ENCODE results near the gene FRMD7. TPM values are rescaled to one million over a fixed set of nuclear protein-coding genes. Genes with fewer than 3 reads are reported as not detected.

The FRMD7 gene
- total and polyA plus RNA-seq, 2 experiments from 2014 or later: not detected

- no peak for TF ChIP-seq CTCF (IDR thresholded peaks at IDR 0.05; ENCODE audit: low read depth, low read length)
- no peak for DNase-seq (ENCODE audit: low read depth in 1 of 2, low spot score in 1 of 2)
- H3K27ac ChIP-seq: no peak overlapping the region
- no peak overlapping the region for H3K4me3 ChIP-seq
- H3K27me3 ChIP-seq: no peaks in the 10 kb centered on the region
- no peaks in the 10 kb centered on the region for H3K9me3 ChIP-seq (ENCODE audit: low read depth)
- H3K4me1 ChIP-seq (ENCODE audit: low read depth): no peaks in the 10 kb centered on the region
- no peaks in the 10 kb centered on the region for H3K36me3 ChIP-seq
Measured at GRCh38 chrX:132120913-132121312, 6.9 kb downstream of the FRMD7 start.

DNA sequence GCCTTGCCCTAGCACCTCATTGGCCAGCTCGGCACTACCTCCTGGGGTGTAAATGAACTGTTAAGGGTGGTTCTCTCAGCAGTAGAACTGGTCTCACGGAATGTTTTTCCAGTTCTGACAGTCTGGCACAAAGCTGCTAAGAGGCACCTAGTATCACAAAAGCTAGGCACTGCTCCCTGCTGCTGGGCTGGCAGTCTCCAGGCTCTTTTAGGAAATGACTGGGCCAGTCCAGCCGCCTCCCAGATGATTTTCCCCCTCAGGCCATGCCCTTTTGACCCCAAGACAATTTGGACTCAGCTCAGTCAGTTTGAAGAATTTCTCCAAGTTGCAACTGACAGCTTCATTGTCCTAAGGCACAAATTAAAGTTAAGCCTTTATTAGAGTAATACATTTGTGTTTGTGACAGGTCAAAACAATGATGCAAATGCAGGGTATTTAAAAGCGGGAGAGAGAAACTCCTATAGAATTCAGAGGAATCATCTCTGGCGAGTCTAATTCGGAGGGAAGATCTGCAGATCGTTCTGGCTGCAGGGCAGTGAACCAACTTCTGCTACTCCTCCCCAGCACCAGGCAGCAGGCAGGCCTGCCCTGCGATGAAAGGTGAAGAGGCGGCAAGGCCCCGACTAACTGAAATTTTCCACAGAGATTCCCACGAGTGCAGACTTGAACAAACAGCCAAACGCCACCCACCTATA lies 7.9 kb downstream of the FRMD7 start:
- DNase-seq (ENCODE audit: low read depth in 1 of 2, low spot score in 1 of 2): no peak

GRCh38 chrX:132119283-132119682 lies 8.5 kb downstream of the FRMD7 start:
- Histone ChIP-seq H3K4me1 (ENCODE audit: low read depth) (peaks cover 5% of the 10 kb centered on the region), H3K4me3 (no peak overlapping the region), H3K27ac (no peak overlapping the region), H3K9me3 (ENCODE audit: low read depth) (no peaks in the 10 kb centered on the region), H3K27me3 (no peaks in the 10 kb centered on the region), H3K36me3 (no peaks in the 10 kb centered on the region)
- no peak for TF ChIP-seq CTCF (IDR thresholded peaks at IDR 0.05; ENCODE audit: low read depth, low read length)
- DNase-seq (ENCODE audit: low read depth in 1 of 2, low spot score in 1 of 2): peak in 1 of 2 donors; percentile 27

More for the DNA sequence above, 7.9 kb downstream of the FRMD7 start:
- no peak for TF ChIP-seq CTCF (IDR thresholded peaks at IDR 0.05; ENCODE audit: low read depth, low read length)
- H3K27me3 ChIP-seq: no peaks in the 10 kb centered on the region
- no peaks in the 10 kb centered on the region for H3K36me3 ChIP-seq
- H3K27ac ChIP-seq: no peak overlapping the region
- H3K4me1 ChIP-seq (ENCODE audit: low read depth): peaks cover 4% of the 10 kb centered on the region
- no peak overlapping the region for H3K4me3 ChIP-seq
- no peaks in the 10 kb centered on the region for H3K9me3 ChIP-seq (ENCODE audit: low read depth)

GRCh38 chrX:132118358-132118757 lies 9.5 kb downstream of the FRMD7 start:
- no peak overlapping the region for H3K27ac ChIP-seq

GRCh38 chrX:132115792-132116191 lies 12.0 kb downstream of the FRMD7 start:
- no peak overlapping the region for H3K4me3 ChIP-seq
- DNase-seq (ENCODE audit: low read depth in 1 of 2, low spot score in 1 of 2): no peak
- no peak for TF ChIP-seq CTCF (IDR thresholded peaks at IDR 0.05; ENCODE audit: low read depth, low read length)
- no peaks in the 10 kb centered on the region for H3K36me3 ChIP-seq
- H3K9me3 ChIP-seq (ENCODE audit: low read depth): no peaks in the 10 kb centered on the region
- H3K27ac ChIP-seq: no peak overlapping the region
- H3K4me1 ChIP-seq (ENCODE audit: low read depth): peaks cover 5% of the 10 kb centered on the region
- no peaks in the 10 kb centered on the region for H3K27me3 ChIP-seq

More at GRCh38 chrX:132118358-132118757, 9.5 kb downstream of the FRMD7 start:
- no peak for TF ChIP-seq CTCF (IDR thresholded peaks at IDR 0.05; ENCODE audit: low read depth, low read length)
- H3K9me3 ChIP-seq (ENCODE audit: low read depth): no peaks in the 10 kb centered on the region
- DNase-seq (ENCODE audit: low read depth in 1 of 2, low spot score in 1 of 2): no peak
- H3K27me3 ChIP-seq: no peaks in the 10 kb centered on the region
- H3K4me3 ChIP-seq: no peak overlapping the region
- H3K4me1 ChIP-seq (ENCODE audit: low read depth): peaks cover 5% of the 10 kb centered on the region
- no peaks in the 10 kb centered on the region for H3K36me3 ChIP-seq

Measured in cardiac muscle cell (in vitro differentiated cells and primary cell).